C4-2B (cell line): ENCODE results near the gene BOD1L1.
"Not testable (repeated sequence)": the region's sequence is repeated elsewhere in the genome, so short reads cannot be mapped to it uniquely, and the experiment has no call there.

Source experiments
- H3K27ac ChIP-seq: fragments of 450-650 bp; 2 replicates; pipeline ENCODE4 v1.5.1; 2017
- ZFX ChIP-seq: fragments of 450-650 bp; IDR thresholded peaks from 2 replicates; pipeline ENCODE4 v1.6.1; 2017
- TF ChIP-seq, protein P1 (sequence below): fragments of 450-650 bp; conservative IDR thresholded peaks from 2 replicates; pipeline ENCODE4 v1.5.1; 2017; ENCODE audit warnings: mild to moderate bottlenecking

Gene BOD1L1

DNA sequence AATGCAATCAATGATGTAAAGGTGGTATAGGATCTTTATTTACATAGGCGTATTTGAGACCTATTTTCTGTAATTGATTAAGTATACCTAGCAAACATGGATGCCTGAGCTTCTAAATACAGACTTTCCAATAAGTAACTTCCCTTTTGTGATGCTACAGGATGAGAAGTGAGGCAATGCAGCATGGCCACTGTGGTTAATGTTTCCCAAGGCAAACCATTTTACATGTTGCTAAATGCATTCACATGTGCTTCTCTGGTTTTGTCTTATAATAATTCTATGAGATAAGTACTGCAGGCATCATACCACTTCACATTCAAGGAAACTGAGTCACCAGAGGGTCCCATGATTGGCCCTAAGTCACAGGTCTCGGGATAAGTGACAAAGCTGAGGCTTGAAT is 47.5 kb downstream of the BOD1L1 start:
- H3K27ac ChIP-seq = no peak overlapping the region
- no peak for TF ChIP-seq ZFX
- TF ChIP-seq, protein P1, sequence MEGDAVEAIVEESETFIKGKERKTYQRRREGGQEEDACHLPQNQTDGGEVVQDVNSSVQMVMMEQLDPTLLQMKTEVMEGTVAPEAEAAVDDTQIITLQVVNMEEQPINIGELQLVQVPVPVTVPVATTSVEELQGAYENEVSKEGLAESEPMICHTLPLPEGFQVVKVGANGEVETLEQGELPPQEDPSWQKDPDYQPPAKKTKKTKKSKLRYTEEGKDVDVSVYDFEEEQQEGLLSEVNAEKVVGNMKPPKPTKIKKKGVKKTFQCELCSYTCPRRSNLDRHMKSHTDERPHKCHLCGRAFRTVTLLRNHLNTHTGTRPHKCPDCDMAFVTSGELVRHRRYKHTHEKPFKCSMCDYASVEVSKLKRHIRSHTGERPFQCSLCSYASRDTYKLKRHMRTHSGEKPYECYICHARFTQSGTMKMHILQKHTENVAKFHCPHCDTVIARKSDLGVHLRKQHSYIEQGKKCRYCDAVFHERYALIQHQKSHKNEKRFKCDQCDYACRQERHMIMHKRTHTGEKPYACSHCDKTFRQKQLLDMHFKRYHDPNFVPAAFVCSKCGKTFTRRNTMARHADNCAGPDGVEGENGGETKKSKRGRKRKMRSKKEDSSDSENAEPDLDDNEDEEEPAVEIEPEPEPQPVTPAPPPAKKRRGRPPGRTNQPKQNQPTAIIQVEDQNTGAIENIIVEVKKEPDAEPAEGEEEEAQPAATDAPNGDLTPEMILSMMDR = no peak

GRCh38 chr4:13577660-13578059 is 49.9 kb downstream of the BOD1L1 start:
- TF ChIP-seq, protein P1 = no peak
- TF ChIP-seq ZFX = no peak
- no peak overlapping the region for H3K27ac ChIP-seq

DNA sequence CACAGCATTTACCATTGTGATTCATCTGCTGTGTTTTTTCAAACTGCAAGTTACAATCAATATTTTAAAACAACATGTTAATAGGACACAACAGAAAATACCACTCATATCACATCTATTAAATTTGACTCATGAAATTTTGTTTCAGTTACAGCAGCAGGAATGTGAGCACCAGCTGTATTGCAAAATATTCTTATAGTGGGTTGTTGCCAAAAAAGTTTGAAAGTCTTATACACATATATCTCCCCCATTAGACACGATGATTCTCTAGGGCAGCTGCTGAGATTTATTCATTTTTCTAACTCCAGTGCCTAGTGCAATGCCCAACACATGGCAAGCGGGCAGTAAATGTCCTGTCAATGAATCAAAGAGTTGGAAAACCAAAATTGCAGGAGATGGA is 56.6 kb downstream of the BOD1L1 start:
- TF ChIP-seq ZFX = no peak
- TF ChIP-seq, protein P1 = no peak
- H3K27ac ChIP-seq = no peak overlapping the region

GRCh38 chr4:13567125-13567524 is 60.4 kb downstream of the BOD1L1 start:
- H3K27ac ChIP-seq = no peak overlapping the region
- TF ChIP-seq, protein P1 = no peak
- no peak for TF ChIP-seq ZFX

DNA sequence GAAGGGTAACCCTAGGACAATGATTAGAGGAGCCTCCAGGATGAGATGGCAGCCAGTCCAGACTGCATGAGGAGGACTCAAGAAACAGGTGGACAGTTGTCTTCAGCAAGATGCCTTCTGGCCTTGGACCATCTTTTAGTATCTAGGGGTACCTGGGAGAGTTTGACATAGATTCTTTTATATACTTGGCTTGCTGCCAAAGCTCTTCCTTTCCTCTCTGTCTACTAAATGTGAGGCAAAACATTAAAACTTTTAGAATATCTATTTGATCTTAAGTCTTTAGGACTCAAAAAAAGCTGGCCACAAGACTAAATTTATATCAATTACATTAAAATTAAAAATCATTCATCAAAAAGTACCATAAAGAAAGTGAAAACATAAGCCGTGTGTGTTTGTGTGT is 64.6 kb downstream of the BOD1L1 start:
- H3K27ac ChIP-seq = no peak overlapping the region
- no peak for TF ChIP-seq ZFX
- TF ChIP-seq, protein P1 = no peak

DNA sequence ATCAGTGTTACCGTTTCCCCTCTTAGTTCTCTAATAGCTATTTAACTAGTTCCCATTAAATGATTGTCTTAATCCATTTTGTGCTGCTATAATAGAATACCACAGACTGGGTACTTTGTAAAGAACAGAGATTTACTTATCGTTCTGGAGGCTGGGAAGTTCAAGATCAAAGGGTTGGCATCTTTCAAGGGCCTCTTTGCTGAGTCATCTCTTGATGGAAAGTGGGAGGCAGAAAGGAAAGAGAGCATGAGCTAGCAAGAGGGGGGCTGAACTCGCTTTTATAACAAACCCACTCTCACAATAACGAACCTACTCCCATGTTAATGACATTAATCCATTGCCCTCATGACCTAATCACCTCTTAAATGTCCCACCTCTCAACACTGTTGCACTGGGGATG is 65.9 kb downstream of the BOD1L1 start:
- H3K27ac ChIP-seq = no peak overlapping the region
- TF ChIP-seq ZFX = no peak
- TF ChIP-seq, protein P1 = no peak

DNA sequence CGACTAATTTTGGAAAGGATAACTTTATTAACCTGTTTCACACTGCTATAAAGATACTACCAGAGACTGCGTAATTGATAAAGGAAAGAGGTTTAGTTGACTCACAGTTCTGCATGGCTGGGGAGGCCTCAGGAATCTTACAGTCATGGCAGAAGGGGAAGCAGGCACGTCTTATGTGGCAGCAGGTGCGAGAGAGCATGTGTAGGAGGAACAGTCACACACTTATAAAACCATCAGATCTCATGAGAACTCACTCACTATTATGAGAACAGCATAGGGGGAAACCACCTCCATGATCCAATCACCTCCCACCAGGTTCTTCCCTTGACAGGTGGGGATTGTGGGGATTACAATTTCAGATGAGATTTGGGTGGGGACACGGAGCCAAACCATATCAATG is 67.4 kb downstream of the BOD1L1 start:
- not testable (repeated sequence) for H3K27ac ChIP-seq

DNA sequence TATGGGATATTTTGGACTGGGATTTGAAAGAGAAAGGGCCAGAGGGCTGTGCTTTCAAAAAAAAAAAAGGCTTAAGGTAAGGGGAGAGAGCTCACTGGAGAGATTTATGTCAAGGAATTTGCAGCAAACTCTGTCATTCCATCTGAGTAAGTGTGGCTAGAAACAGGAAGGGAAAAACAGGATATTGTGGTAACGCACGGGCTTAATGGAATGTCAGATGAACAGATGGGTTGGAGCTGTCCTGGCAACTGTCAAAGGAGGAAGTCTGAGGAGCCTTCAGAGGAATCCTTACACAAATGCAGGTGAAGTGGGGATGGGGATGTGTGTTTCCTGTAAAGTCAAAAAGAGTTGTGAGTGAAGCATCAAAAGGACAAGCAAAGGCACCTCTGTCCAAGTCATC is 68.1 kb downstream of the BOD1L1 start:
- no peak overlapping the region for H3K27ac ChIP-seq
- TF ChIP-seq ZFX = no peak
- TF ChIP-seq, protein P1 = no peak
